Measurements from ENCODE around the gene FLRT2. TPM values are rescaled to one million over a fixed set of nuclear protein-coding genes. Genes with fewer than 3 reads are reported as not detected.

FLRT2 gene
- total and polyA plus RNA-seq, 2 donors (not counting 1 experiment from before 2014, with no cell fraction given), result not detected

DNA sequence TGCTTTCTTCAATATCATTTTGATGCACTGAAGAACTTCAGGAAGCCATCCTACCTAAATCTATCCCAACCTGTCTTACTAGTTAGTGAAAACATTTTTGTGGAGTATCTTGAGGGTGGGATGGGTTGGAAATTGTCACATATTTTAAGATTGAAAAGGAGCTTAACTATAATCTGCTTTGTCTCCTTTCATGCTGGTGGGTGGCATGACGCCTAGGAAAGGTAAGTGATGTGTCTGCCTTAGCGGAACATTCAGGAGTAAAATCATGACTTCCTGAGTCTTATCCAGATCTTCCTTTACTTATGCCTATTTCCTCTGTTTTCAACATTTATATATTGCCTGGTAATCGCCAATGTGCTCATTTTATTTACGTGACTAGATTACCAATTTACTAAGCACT lies 74.1 kb downstream of the FLRT2 start:
- POLR2A ChIA-PET, result no interaction called here
- Histone ChIP-seq H3K79me2 (ENCODE audit: control insufficient read depth, insufficient read depth, low read length) (no peaks in the 10 kb centered on the region), H3K36me3 (replicated peaks in 1 of 2; ENCODE audit: control extremely low read depth in 1 of 2, control insufficient read depth in 1 of 2, extremely low read depth in 1 of 2, insufficient read depth in 2 of 2, low read length in 1 of 2) (no peaks in the 10 kb centered on the region), H3K9me3 (ENCODE audit: control extremely low read depth in 1 of 3, control insufficient read depth in 2 of 3, insufficient read depth in 1 of 3, low read length in 2 of 3) (no peaks in the 10 kb centered on the region), H2AFZ (ENCODE audit: insufficient read depth, low read depth, low read length, poor library complexity, severe bottlenecking) (no peak overlapping the region), H3K9ac (ENCODE audit: low read length) (no peak overlapping the region), H3K27me3 (replicated peaks in 1 of 4; ENCODE audit: control extremely low read depth in 1 of 4, control insufficient read depth in 3 of 4, insufficient read depth in 4 of 4, low read length in 3 of 4) (no peaks in the 10 kb centered on the region), H3K4me1 (ENCODE audit: control insufficient read depth in 2 of 2, insufficient read depth in 2 of 2, low read length in 2 of 2) (no peaks in the 10 kb centered on the region), H4K20me1 (ENCODE audit: control insufficient read depth, insufficient read depth, low read length, poor library complexity, severe bottlenecking) (no peaks in the 10 kb centered on the region), H3K27ac (ENCODE audit: low read length in 2 of 2) (no peak overlapping the region), H3K4me2 (replicated peaks; ENCODE audit: low read depth, low read length, poor library complexity, severe bottlenecking) (no peak overlapping the region), H3K4me3 (ENCODE audit: control extremely low read depth in 1 of 5, extremely low read depth in 1 of 5, insufficient read depth in 1 of 5, low read depth in 2 of 5, low read length in 4 of 5) (no peak overlapping the region)
- no peak overlapping the region for H3K27ac Mint-ChIP-seq
- no peak for ATAC-seq (ENCODE audit: low read depth)
- no peak overlapping the region for H3K4me3 Mint-ChIP-seq
- intact Hi-C loops (cut with micrococcal nuclease), result no loop called here
- CTCF ChIA-PET, result interaction anchor here (1.0 kb wide), 1 partner anchor 10 kb away, joined by 3 read pairs; no protein-coding TSS in a partner anchor
- no peak for TF ChIP-seq EZH2 (IDR thresholded peaks at IDR 0.05; ENCODE audit: borderline replicate concordance, insufficient read depth, low read depth, low read length, poor library complexity, severe bottlenecking)
- TF ChIP-seq, protein P1, sequence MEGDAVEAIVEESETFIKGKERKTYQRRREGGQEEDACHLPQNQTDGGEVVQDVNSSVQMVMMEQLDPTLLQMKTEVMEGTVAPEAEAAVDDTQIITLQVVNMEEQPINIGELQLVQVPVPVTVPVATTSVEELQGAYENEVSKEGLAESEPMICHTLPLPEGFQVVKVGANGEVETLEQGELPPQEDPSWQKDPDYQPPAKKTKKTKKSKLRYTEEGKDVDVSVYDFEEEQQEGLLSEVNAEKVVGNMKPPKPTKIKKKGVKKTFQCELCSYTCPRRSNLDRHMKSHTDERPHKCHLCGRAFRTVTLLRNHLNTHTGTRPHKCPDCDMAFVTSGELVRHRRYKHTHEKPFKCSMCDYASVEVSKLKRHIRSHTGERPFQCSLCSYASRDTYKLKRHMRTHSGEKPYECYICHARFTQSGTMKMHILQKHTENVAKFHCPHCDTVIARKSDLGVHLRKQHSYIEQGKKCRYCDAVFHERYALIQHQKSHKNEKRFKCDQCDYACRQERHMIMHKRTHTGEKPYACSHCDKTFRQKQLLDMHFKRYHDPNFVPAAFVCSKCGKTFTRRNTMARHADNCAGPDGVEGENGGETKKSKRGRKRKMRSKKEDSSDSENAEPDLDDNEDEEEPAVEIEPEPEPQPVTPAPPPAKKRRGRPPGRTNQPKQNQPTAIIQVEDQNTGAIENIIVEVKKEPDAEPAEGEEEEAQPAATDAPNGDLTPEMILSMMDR (IDR thresholded peaks at IDR 0.05), result no peak
- H3K27me3 Mint-ChIP-seq, result no peaks in the 10 kb centered on the region
- no peak for DNase-seq
- H3K4me1 Mint-ChIP-seq, result no peaks in the 10 kb centered on the region
- 100% methylated on average over 1 of the region's 4 CpGs for WGBS (ENCODE audit: insufficient coverage)
- H3K9me3 Mint-ChIP-seq (ENCODE audit: insufficient read depth), result no peaks in the 10 kb centered on the region

DNA sequence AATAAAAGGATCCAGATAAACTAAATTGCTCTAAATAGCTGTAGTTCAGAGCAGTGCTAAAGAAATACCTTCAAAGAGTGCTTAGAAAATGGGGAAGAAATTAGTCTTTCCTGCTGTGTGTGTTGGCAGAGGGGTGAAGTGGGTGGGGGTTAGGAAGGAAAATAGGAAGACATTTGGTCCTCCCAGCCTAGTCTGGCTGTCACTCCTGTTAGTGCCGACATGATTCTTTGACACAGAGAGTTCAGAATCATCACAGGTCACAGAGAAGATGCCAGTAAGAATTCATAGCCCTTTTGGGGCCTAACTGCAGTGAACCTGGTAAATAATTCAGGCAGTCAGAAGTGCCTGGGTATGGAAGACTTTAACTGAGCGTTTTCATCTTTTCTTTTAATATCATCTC lies 74.8 kb downstream of the FLRT2 start:
- Mint-ChIP-seq H3K27ac (no peak overlapping the region), H3K27me3 (no peaks in the 10 kb centered on the region), H3K9me3 (ENCODE audit: insufficient read depth) (no peaks in the 10 kb centered on the region), H3K4me3 (no peak overlapping the region), H3K4me1 (no peaks in the 10 kb centered on the region)
- no peak overlapping the region for H3K9ac ChIP-seq (ENCODE audit: low read length)
- ATAC-seq (ENCODE audit: low read depth), result no peak
- no peaks in the 10 kb centered on the region for H4K20me1 ChIP-seq (ENCODE audit: control insufficient read depth, insufficient read depth, low read length, poor library complexity, severe bottlenecking)
- no peak overlapping the region for H3K4me3 ChIP-seq (ENCODE audit: control extremely low read depth in 1 of 5, extremely low read depth in 1 of 5, insufficient read depth in 1 of 5, low read depth in 2 of 5, low read length in 4 of 5)
- H3K27ac ChIP-seq (ENCODE audit: low read length in 2 of 2), result no peak overlapping the region
- no peaks in the 10 kb centered on the region for H3K27me3 ChIP-seq (replicated peaks in 1 of 4; ENCODE audit: control extremely low read depth in 1 of 4, control insufficient read depth in 3 of 4, insufficient read depth in 4 of 4, low read length in 3 of 4)
- TF ChIP-seq, protein P1 (IDR thresholded peaks at IDR 0.05), result no peak
- no peak overlapping the region for H2AFZ ChIP-seq (ENCODE audit: insufficient read depth, low read depth, low read length, poor library complexity, severe bottlenecking)
- 0% methylated on average over 1 of the region's 2 CpGs for WGBS (ENCODE audit: insufficient coverage)
- no peak overlapping the region for H3K4me2 ChIP-seq (replicated peaks; ENCODE audit: low read depth, low read length, poor library complexity, severe bottlenecking)
- ChIA-PET CTCF (interaction anchor here (1.0 kb wide), 1 partner anchor 9 kb away, joined by 3 read pairs; no protein-coding TSS in a partner anchor), POLR2A (no interaction called here)
- H3K79me2 ChIP-seq (ENCODE audit: control insufficient read depth, insufficient read depth, low read length), result no peaks in the 10 kb centered on the region
- peaks cover 0 to 3% (median 0%) of the 10 kb centered on the region in 3 donors for H3K9me3 ChIP-seq (ENCODE audit: control extremely low read depth in 1 of 3, control insufficient read depth in 2 of 3, insufficient read depth in 1 of 3, low read length in 2 of 3)
- intact Hi-C loops (cut with micrococcal nuclease), result no loop called here
- no peaks in the 10 kb centered on the region for H3K36me3 ChIP-seq (replicated peaks in 1 of 2; ENCODE audit: control extremely low read depth in 1 of 2, control insufficient read depth in 1 of 2, extremely low read depth in 1 of 2, insufficient read depth in 2 of 2, low read length in 1 of 2)
- no peak for DNase-seq
- H3K4me1 ChIP-seq (ENCODE audit: control insufficient read depth in 2 of 2, insufficient read depth in 2 of 2, low read length in 2 of 2), result no peaks in the 10 kb centered on the region

Data from B cell (primary cell).